ENCODE measurements around the gene IRF9.

Gene IRF9

GRCh38 chr14:24172261-24172860 lies 11.3 kb downstream of the IRF9 start:
- no peak for DNase-seq (ENCODE audit: low read depth, low spot score)
- no peak overlapping the region for H3K27ac ChIP-seq

DNA sequence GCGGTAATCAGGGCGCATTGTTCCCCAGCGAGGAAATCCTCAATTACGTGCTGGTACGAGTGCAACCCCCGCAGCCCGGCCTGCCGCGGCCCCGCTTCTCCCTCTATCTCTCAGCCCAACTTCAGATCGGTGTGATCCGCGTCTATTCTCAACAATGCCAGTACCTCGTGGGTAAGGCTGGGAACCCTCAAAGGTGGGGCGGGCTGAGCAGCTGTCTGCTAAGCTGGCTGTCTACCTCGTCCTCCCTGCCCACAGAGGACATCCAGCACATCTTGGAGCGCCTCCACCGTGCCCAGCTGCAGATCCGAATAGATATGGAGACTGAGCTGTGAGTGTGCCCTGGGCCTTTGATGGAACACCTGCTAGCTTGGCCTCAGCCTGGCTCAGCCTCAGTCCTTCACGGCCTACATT lies 11.8 kb downstream of the IRF9 start:
- H3K27ac ChIP-seq, result no peak overlapping the region
- DNase-seq (ENCODE audit: low read depth, low spot score), result no peak

GRCh38 chr14:24176599-24176998 lies 15.5 kb downstream of the IRF9 start:
- no peak for DNase-seq (ENCODE audit: low read depth, low spot score)
- no peak overlapping the region for H3K27ac ChIP-seq

DNA sequence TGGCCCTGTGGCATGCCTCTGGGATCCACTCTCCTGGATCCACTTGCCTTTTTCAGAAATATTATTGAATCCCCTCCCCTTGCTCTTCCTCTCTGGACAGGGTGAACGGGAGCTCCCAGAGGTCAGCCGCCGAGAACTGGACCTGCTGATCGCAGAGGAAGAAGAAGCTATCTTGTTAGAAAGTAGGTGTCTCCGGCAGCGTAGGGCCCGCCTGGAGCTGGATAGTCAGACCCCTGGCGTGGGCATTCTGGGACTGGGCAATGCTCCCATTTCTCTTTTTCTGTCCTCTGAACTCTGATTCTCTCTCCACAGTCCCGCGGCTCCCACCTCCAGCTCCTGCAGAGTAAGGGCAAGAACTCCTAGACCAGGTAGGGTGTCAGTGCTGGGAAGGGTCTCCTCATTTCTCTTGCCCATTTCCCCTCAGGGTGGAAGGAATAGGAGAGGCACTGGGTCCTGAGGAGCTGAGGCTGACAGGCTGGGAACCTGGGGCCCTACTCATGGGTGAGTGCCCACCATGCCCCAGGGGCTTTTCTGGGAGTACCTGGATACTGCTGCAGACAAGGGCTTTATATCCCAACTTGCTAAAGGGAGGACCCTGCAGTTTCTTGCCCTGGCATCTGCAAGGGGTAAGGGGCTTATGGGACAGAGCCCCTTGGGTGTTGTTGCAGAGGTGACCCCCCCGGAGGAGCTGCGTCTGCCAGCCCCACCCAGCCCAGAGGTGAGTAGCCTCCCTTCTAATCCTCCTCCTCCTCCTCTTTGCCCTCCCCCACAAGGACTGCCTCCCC lies 16.2 kb downstream of the IRF9 start:
- no peak for DNase-seq (ENCODE audit: low read depth, low spot score)
- H3K27ac ChIP-seq, result no peak overlapping the region

DNA sequence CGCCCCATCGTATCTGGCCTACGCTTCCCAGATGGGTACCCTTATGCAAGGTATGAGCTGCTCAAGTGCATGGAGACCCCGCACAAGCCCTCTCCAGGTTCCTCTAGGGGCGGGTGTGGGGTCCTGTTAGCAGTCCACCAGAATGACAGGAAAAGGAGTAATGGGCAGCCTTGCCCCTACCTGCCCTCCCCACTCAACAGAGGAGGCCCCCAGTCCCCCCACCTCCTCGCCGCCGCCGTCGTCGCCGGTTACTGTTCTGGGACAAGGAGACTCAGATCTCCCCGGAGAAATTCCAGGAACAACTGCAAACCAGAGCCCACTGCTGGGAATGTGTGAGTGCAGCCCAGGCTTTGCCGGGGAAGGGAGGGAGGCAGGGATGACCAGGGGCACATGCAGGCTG lies 16.8 kb downstream of the IRF9 start:
- DNase-seq (ENCODE audit: low read depth, low spot score), result no peak
- no peak overlapping the region for H3K27ac ChIP-seq

GRCh38 chr14:24178399-24179178 lies 17.5 kb downstream of the IRF9 start:
- DNase-seq (ENCODE audit: low read depth, low spot score), result no peak
- no peak overlapping the region for H3K27ac ChIP-seq

GRCh38 chr14:24179294-24179960 lies 18.4 kb downstream of the IRF9 start:
- peak overlapping the region; percentile 12 for H3K27ac ChIP-seq

DNA sequence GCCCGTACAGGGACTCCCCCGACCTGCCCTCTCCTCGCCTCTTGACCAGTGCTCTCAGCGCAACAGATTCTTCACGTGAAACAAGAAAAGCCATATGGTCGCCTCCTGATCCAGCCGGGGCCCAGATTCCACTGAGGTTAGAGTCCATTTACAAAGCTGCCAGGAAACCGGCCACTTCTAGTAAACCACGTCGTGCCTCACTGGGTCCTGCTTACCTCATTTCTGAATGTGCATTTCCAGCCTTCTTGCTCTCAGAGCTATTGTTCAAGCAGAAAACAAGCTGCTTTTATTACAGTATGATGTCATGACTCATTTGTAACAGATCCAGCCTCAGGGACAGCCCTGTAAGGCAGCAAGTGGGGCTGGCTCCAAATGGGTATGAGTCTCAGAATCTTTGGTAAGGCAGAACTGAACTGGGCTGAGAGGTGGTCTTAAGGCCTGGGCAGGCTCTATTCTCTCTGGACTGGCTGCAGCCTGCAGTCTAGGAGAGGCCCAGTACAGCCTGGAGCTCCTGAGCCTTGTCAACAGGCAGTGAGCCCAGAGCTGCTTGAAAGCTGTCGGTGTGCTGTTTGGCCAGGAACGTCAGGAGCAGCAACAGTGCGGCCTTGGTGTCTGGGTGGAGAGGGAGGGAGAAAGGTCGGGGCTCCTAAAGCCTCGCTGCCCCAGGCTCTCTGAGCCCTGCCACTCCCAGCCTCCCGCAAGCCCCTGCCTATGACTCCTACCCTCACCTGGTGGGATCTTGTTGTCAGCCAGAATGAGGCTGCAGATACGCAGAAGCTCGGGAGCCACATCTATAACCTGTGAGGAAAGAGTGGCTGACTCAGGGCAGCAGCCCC lies 19.1 kb downstream of the IRF9 start:
- no peak for DNase-seq (ENCODE audit: low read depth, low spot score)
- peak overlapping the region; percentile 12 for H3K27ac ChIP-seq

More at GRCh38 chr14:24179294-24179960, 18.4 kb downstream of the IRF9 start:
- no peak for DNase-seq (ENCODE audit: low read depth, low spot score)

DNA sequence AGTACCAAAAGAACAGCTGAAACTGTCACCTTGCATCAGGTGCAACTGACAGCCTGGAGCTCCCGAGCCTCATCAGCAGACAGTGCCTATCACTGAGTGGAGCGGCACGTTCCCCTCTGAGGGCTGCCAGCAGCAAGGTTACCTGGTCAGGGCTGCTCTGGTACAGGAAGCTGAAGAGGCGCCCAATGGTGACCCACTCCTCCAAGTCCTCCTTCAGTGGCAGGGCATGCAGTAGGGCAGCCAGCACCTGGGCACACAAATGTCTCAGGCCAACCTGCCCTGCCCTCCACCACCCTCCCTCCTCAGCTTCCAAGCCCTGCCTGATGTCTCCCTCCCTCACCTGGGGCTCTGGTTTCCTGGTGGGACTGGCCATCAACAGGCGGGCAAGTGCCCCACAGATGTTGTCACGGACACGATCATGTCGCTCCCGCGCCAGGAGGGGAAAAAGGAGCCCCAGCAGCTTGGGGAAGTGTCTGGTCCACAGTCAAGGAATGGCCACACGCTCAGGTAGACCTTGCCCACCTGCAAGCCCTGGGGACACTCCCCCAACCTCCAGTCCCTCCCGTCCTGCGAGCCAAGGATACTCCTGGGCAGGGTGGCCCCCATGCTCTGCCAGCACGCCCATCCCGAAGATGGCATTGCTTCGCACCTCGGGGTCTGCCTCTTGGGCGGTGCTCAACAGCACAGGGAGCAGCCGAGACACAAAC lies 20.5 kb downstream of the IRF9 start:
- no peak overlapping the region for H3K27ac ChIP-seq
- no peak for DNase-seq (ENCODE audit: low read depth, low spot score)

DNA sequence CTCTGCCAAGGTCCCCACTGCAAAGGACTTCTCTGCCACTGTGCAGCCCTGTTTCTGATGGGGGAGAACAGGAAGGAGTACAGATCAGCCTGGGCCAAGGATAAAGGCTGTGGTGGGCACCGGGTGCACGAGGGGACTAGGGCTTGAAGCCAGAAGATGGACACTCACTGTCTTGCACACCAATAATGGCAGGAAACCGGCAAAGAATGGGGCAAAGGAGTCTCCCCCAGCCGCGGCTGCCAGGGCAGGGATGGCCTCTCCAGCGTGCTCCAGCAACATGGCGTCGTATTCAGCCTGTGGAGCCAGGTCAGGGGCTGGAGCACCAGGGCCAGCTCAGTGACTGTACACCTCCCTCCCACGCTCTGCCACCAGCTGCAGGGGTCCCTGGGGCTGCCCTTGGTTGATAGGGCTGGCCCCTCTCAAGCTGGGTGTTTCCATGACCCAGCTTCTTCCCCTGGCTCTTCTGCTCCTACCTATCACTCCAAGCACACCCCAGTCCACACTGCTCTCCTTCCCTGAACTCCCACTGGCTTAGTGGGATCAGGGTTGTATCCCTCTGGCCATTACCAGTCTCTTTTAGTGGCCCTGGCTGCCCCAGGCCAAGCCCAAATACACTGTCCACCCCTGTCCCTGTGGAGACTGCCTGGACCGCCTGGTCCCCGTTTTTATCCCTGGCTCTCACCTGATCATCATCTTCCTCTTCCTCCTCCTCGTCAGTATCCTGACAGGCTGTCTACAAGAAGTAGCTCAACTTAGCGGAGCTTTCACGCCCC lies 21.2 kb downstream of the IRF9 start:
- H3K27ac ChIP-seq, result no peak overlapping the region
- DNase-seq (ENCODE audit: low read depth, low spot score), result no peak

DNA sequence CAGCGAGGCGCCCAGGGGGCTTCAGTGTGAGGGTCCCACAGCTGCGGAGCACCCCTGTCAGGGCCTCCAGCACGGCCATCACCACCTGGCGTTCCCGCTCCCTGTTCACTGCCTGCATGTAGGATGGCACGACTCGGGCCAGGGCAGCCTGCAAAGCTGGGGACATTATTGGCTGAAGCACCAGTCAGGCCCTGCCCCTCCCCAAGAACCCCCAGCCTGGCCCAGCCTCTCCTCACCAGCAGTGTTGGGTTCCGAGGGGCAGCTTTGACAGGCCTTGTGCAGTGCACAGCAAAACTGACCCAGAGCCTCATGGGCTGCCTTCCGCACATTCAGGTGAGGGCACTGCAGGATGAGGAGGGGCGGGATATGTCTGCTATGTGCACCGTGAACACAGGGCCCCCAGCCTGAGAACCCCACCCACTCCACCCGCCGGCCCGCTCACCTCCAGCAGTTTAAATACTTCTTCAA lies 22.0 kb downstream of the IRF9 start:
- no peak overlapping the region for H3K27ac ChIP-seq
- DNase-seq (ENCODE audit: low read depth, low spot score), result no peak

DNA sequence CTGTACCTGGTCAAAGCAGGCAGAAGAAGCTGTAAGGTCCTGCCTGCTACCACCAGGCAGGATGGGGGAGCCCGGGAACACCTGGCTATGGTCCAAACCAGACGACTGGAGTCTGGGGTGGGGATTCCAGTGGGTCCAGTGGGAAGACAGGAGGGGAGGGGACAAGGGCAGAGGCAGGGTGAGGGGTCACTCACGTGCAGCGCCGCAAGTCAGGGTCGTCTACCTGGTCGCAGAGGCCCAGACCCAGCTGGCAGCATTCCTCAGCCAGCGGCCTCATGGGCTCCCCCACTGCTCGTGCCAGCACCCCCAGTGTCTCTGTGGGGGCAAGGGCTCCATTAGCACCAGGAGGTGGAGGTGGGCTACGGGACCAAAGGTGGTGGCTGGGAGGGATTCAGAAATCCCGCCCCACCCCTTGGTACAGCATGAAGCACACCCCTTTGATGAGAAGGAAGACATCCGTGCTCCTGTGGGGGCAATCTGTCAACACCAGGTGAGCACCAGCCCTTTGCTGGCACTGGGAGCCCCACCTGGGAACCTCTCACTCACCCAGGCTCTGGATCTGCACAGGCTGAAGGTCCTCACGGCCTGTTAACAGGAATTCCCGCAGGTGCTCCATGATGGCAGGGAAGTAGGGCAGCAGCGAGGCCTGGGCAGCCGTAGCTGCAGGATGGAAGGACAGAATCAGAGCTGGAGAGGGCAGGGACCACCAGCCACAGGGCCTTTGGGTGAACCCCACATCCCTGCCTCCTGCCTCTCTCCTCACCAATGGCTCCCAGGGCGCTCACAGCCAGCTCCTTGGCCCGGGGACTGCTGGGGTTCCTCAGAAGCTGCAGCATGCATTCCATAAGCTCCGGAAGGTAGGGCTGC lies 23.3 kb downstream of the IRF9 start:
- no peak overlapping the region for H3K27ac ChIP-seq
- DNase-seq (ENCODE audit: low read depth, low spot score), result no peak

DNA sequence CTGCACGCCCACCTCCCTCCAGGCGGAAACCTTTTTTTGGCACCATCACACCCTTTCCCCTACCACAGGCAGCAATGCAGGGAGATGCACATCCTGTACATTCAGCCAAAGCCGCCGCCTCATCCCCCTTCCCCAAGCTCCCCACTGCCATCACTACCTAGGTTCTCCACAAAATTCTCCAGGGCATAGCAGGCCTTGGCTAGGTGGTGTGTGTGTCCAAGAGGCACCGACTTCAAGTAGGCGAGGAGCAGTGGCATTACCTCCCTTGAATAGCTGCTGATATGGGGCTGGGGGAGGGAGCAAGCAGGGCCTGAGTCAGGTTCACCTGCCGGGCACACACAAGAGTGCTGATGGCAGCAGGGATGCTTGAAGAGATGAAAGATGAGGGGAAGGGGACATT lies 24.0 kb downstream of the IRF9 start:
- H3K27ac ChIP-seq, result no peak overlapping the region
- no peak for DNase-seq (ENCODE audit: low read depth, low spot score)

DNA sequence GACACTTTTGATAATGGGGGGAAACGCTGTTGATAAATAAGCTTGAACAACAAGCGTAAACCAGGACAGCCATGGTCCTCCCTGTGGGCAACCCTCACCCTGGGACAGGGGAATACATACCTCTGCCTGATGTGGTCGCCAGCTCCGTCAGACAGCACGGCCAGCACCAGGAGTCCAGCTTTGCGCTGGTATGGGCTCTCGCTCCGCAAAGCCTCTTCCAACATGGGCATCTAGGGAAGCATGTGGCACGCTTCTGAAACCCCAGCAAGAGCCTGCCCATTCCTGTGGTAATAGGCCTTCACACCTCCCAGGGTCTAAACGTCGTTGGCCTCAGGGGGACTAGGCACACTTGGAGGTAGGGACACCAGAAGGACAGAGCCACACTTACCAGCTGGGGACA lies 24.7 kb downstream of the IRF9 start:
- no peak for DNase-seq (ENCODE audit: low read depth, low spot score)
- H3K27ac ChIP-seq, result no peak overlapping the region

GRCh38 chr14:24186831-24187538 lies 25.9 kb downstream of the IRF9 start:
- H3K27ac ChIP-seq, result no peak overlapping the region
- no peak for DNase-seq (ENCODE audit: low read depth, low spot score)

GRCh38 chr14:24187539-24187915 lies 26.5 kb downstream of the IRF9 start:
- no peak for DNase-seq (ENCODE audit: low read depth, low spot score)
- H3K27ac ChIP-seq, result no peak overlapping the region

Measured in epithelial cell of prostate (primary cell).